ENCODE results near the gene PAXX. TPM values are rescaled to one million over a fixed set of nuclear protein-coding genes. Genes with fewer than 3 reads are reported as not detected.

PAXX gene
- total RNA-seq, 1 donor from 2014 or later, result 8.3 TPM

- TF ChIP-seq, protein P1, sequence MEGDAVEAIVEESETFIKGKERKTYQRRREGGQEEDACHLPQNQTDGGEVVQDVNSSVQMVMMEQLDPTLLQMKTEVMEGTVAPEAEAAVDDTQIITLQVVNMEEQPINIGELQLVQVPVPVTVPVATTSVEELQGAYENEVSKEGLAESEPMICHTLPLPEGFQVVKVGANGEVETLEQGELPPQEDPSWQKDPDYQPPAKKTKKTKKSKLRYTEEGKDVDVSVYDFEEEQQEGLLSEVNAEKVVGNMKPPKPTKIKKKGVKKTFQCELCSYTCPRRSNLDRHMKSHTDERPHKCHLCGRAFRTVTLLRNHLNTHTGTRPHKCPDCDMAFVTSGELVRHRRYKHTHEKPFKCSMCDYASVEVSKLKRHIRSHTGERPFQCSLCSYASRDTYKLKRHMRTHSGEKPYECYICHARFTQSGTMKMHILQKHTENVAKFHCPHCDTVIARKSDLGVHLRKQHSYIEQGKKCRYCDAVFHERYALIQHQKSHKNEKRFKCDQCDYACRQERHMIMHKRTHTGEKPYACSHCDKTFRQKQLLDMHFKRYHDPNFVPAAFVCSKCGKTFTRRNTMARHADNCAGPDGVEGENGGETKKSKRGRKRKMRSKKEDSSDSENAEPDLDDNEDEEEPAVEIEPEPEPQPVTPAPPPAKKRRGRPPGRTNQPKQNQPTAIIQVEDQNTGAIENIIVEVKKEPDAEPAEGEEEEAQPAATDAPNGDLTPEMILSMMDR (IDR thresholded peaks at IDR 0.05; ENCODE audit: unreplicated experiment), result no peak
- H3K9me3 Mint-ChIP-seq (ENCODE audit: unreplicated experiment), result no peaks in the 10 kb centered on the region
- no peaks in the 10 kb centered on the region for H3K36me3 Mint-ChIP-seq (ENCODE audit: low read depth, unreplicated experiment)
- H3K27ac Mint-ChIP-seq (ENCODE audit: unreplicated experiment), result no peak overlapping the region
- no peaks in the 10 kb centered on the region for H3K4me1 Mint-ChIP-seq (ENCODE audit: unreplicated experiment)
- no peak overlapping the region for H3K4me3 Mint-ChIP-seq (ENCODE audit: unreplicated experiment)
- no peak for DNase-seq (ENCODE audit: low spot score)
- H3K27me3 Mint-ChIP-seq (ENCODE audit: unreplicated experiment), result peaks cover 13% of the 10 kb centered on the region
These were observed 30.8 kb upstream of the PAXX start for GRCh38 chr9:136961279-136962065.

DNA sequence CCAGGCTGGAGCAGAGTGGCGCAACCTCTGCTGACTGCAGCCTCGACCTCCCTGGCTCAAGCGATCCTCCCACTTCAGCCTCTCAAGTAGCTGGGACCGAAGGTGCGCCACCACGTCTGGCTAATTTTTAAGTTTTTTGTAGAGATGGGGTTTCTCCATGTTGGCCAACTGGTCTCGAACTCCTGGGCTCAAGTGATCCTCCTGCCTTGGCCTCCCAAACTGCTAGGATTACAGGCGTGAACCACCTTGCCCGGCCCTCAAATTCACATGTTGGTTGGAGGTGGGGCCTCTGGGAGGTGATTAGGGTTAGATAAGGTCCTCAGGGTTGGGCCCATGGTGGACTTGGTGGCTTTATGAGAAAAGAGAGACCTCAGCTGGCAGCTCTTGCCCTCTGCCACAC is 30.1 kb upstream of the PAXX start:
- TF ChIP-seq, protein P1 (IDR thresholded peaks at IDR 0.05; ENCODE audit: unreplicated experiment), result no peak
- DNase-seq (ENCODE audit: low spot score), result no peak
- H3K9me3 Mint-ChIP-seq (ENCODE audit: unreplicated experiment), result no peaks in the 10 kb centered on the region
- no peaks in the 10 kb centered on the region for H3K36me3 Mint-ChIP-seq (ENCODE audit: low read depth, unreplicated experiment)
- peaks cover 11% of the 10 kb centered on the region for H3K27me3 Mint-ChIP-seq (ENCODE audit: unreplicated experiment)
- no peaks in the 10 kb centered on the region for H3K4me1 Mint-ChIP-seq (ENCODE audit: unreplicated experiment)
- no peak overlapping the region for H3K4me3 Mint-ChIP-seq (ENCODE audit: unreplicated experiment)
- H3K27ac Mint-ChIP-seq (ENCODE audit: unreplicated experiment), result no peak overlapping the region

DNA sequence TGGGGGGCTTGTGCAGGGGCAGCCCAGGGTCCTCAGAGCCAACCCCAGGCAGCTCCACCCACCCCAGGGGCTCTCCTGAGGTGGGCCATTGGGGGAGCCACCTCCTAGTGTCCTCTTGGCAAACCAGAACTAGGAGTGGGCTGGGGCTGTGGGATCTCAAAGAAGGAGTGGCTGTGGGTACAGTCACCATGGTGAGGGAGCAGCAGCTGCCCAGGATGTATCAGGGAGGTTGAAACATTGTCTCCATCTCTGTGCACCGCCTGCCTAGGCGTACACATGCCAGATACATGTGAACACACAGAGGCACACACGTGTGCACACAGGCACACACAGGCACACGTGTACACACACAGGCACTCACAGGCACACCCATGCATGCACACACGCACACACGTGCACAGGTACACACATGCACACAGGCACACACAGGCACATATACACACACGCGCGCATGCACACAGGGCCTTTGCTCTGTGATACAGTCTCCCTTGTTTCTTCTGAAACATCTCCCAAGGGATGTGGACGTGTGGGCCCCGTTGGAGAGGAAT is 29.4 kb upstream of the PAXX start:
- Mint-ChIP-seq H3K36me3 (ENCODE audit: low read depth, unreplicated experiment) (no peaks in the 10 kb centered on the region), H3K27me3 (ENCODE audit: unreplicated experiment) (peaks cover 8% of the 10 kb centered on the region), H3K9me3 (ENCODE audit: unreplicated experiment) (no peaks in the 10 kb centered on the region), H3K27ac (ENCODE audit: unreplicated experiment) (no peak overlapping the region), H3K4me3 (ENCODE audit: unreplicated experiment) (no peak overlapping the region), H3K4me1 (ENCODE audit: unreplicated experiment) (no peaks in the 10 kb centered on the region)
- TF ChIP-seq, protein P1 (IDR thresholded peaks at IDR 0.05; ENCODE audit: unreplicated experiment), result no peak
- DNase-seq (ENCODE audit: low spot score), result no peak

GRCh38 chr9:136963341-136963740 is 28.9 kb upstream of the PAXX start:
- H3K27me3 Mint-ChIP-seq (ENCODE audit: unreplicated experiment), result peaks cover 8% of the 10 kb centered on the region
- no peak for DNase-seq (ENCODE audit: low spot score)
- TF ChIP-seq, protein P1 (IDR thresholded peaks at IDR 0.05; ENCODE audit: unreplicated experiment), result no peak
- H3K4me1 Mint-ChIP-seq (ENCODE audit: unreplicated experiment), result no peaks in the 10 kb centered on the region
- H3K9me3 Mint-ChIP-seq (ENCODE audit: unreplicated experiment), result no peaks in the 10 kb centered on the region
- H3K4me3 Mint-ChIP-seq (ENCODE audit: unreplicated experiment), result no peak overlapping the region
- no peaks in the 10 kb centered on the region for H3K36me3 Mint-ChIP-seq (ENCODE audit: low read depth, unreplicated experiment)
- no peak overlapping the region for H3K27ac Mint-ChIP-seq (ENCODE audit: unreplicated experiment)

GRCh38 chr9:136963751-136964150 is 28.5 kb upstream of the PAXX start:
- H3K27ac Mint-ChIP-seq (ENCODE audit: unreplicated experiment), result no peak overlapping the region
- H3K4me1 Mint-ChIP-seq (ENCODE audit: unreplicated experiment), result no peaks in the 10 kb centered on the region
- TF ChIP-seq, protein P1 (IDR thresholded peaks at IDR 0.05; ENCODE audit: unreplicated experiment), result no peak
- H3K36me3 Mint-ChIP-seq (ENCODE audit: low read depth, unreplicated experiment), result no peaks in the 10 kb centered on the region
- H3K9me3 Mint-ChIP-seq (ENCODE audit: unreplicated experiment), result no peaks in the 10 kb centered on the region
- H3K4me3 Mint-ChIP-seq (ENCODE audit: unreplicated experiment), result no peak overlapping the region
- no peak for DNase-seq (ENCODE audit: low spot score)
- peaks cover 7% of the 10 kb centered on the region for H3K27me3 Mint-ChIP-seq (ENCODE audit: unreplicated experiment)

Measured in endothelial cell (in vitro differentiated cells).